HG03565 (cell line): Measurements from ENCODE around the gene PRKAA1.
"Not testable (repeated sequence)": the region's sequence is repeated elsewhere in the genome, so short reads cannot be mapped to it uniquely, and the experiment has no call there.

Source experiments
- ATAC-seq: cut with Tn5 transposase; IDR thresholded peaks from one replicate; pipeline ENCODE4 v1.9.1; 2021; ENCODE audit warnings: mild to moderate bottlenecking, moderate library complexity; ENCODE audit not compliant: unreplicated experiment

The PRKAA1 gene

GRCh38 chr5:40735609-40736008 is 62.6 kb downstream of the PRKAA1 start:
- ATAC-seq = no peak

- ATAC-seq = no peak
Observed at GRCh38 chr5:40734986-40735385, 63.2 kb downstream of the PRKAA1 start.

- no peak for ATAC-seq
Observed at GRCh38 chr5:40733879-40734563, 64.2 kb downstream of the PRKAA1 start.

DNA sequence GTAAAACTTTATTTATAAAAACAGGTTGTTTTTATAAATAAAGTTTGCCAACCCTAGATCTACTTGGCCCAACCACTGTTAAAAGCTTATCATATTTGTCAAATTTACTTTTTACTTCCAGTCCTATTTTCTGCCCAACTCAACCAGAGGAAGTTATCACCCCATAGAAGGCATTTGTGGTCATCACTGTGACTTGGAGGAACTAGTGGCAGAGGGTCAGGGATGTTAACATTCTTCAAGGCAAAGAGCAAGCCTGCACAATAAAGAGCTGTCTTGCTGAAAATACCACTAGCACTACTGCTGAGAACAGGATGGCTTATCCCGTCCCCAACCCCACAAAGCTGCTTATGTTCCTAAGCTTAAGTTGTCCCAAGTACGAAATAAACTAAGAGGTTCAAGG is 64.7 kb downstream of the PRKAA1 start:
- ATAC-seq = no peak

DNA sequence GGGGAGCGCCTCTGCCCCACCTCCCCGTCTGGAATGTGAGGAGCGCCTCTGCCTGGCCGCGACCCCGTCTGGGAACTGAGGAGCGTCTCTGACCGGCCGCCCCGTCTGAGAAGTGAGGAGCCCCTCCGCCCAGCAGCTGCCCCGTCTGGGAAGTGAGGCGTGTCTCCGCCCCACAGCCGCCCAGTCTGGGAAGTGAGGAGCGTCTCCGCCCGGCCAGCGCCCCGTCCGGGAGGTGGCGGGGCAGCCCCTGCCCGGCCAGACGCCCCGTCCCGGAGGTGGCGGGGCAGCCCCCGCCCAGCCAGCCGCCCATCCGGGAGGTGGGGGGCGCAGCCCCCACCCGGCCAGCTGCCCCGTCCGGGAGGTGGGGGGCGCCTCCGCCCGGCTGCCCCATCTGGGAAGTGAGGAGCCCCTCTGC is 75.7 kb downstream of the PRKAA1 start:
- ATAC-seq = not testable (repeated sequence)

- no peak for ATAC-seq
Observed at GRCh38 chr5:40720069-40720468, 78.1 kb downstream of the PRKAA1 start.

- no peak for ATAC-seq
Observed at GRCh38 chr5:40717281-40717680, 80.9 kb downstream of the PRKAA1 start.

DNA sequence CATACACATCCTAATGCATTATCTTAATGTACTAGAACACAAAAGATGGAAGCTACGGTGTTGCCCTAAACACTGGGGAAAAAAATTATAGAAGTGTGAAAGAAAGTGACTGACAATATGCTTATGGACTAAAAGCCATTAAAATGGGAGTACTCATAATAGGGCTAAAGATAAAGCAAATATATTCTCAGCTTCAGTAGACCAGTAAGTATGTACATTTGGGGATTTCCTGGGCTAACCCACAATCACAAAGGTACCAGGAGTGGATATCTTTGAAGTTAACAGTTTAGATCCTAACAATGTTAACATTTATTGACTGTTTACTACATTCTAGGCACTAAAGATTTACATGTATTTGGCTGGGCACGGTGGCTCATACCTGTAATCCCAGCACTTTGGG is 81.6 kb downstream of the PRKAA1 start:
- no peak for ATAC-seq

- ATAC-seq = no peak
Observed at GRCh38 chr5:40716000-40716399, 82.2 kb downstream of the PRKAA1 start.

- ATAC-seq = no peak
Observed at GRCh38 chr5:40714001-40714400, 84.2 kb downstream of the PRKAA1 start.

GRCh38 chr5:40710575-40710974 is 87.6 kb downstream of the PRKAA1 start:
- not testable (repeated sequence) for ATAC-seq
